GM21723 (cell line): ENCODE data around the gene NALCN.

Source experiments
- ATAC-seq: cut with Tn5 transposase; IDR thresholded peaks from one replicate; pipeline ENCODE4 v1.9.1; 2021; ENCODE audit warnings: mild to moderate bottlenecking, moderate library complexity; ENCODE audit not compliant: unreplicated experiment

The NALCN gene

GRCh38 chr13:101291646-101292515 lies 124.4 kb downstream of the NALCN start:
- ATAC-seq, result no peak

- no peak for ATAC-seq
Measured at GRCh38 chr13:101291206-101291605, 125.1 kb downstream of the NALCN start.

- ATAC-seq, result no peak
Measured at GRCh38 chr13:101289764-101290163, 126.5 kb downstream of the NALCN start.

GRCh38 chr13:101283782-101284181 lies 132.5 kb downstream of the NALCN start:
- no peak for ATAC-seq

GRCh38 chr13:101272886-101273285 lies 143.4 kb downstream of the NALCN start:
- no peak for ATAC-seq

- ATAC-seq, result no peak
Measured at GRCh38 chr13:101271681-101272245, 144.5 kb downstream of the NALCN start.

- ATAC-seq, result no peak
Measured at GRCh38 chr13:101267656-101268055, 148.7 kb downstream of the NALCN start.

GRCh38 chr13:101265934-101266333 lies 150.4 kb downstream of the NALCN start:
- no peak for ATAC-seq

GRCh38 chr13:101264931-101265330 lies 151.4 kb downstream of the NALCN start:
- ATAC-seq, result no peak

- ATAC-seq, result peak; percentile 46
Measured at GRCh38 chr13:101262306-101262705, 154.0 kb downstream of the NALCN start.

- ATAC-seq, result no peak
Measured at GRCh38 chr13:101258509-101258908, 157.8 kb downstream of the NALCN start.

GRCh38 chr13:101258071-101258470 lies 158.2 kb downstream of the NALCN start:
- peak; percentile 98 for ATAC-seq

GRCh38 chr13:101248739-101249514 lies 167.4 kb downstream of the NALCN start:
- no peak for ATAC-seq

- ATAC-seq, result no peak
Measured at GRCh38 chr13:101242720-101243119, 173.6 kb downstream of the NALCN start.

- no peak for ATAC-seq
Measured at GRCh38 chr13:101238555-101238954, 177.8 kb downstream of the NALCN start.

GRCh38 chr13:101231751-101232428 lies 184.4 kb downstream of the NALCN start:
- ATAC-seq, result no peak

GRCh38 chr13:101230271-101230890 lies 185.9 kb downstream of the NALCN start:
- ATAC-seq, result no peak

- no peak for ATAC-seq
Measured at GRCh38 chr13:101219609-101220265, 196.6 kb downstream of the NALCN start.

GRCh38 chr13:101218484-101218883 lies 197.8 kb downstream of the NALCN start:
- ATAC-seq, result no peak

- ATAC-seq, result no peak
Measured at GRCh38 chr13:101217086-101217485, 199.2 kb downstream of the NALCN start.
